ENCODE measurements around the gene ADCY9.

DNA sequence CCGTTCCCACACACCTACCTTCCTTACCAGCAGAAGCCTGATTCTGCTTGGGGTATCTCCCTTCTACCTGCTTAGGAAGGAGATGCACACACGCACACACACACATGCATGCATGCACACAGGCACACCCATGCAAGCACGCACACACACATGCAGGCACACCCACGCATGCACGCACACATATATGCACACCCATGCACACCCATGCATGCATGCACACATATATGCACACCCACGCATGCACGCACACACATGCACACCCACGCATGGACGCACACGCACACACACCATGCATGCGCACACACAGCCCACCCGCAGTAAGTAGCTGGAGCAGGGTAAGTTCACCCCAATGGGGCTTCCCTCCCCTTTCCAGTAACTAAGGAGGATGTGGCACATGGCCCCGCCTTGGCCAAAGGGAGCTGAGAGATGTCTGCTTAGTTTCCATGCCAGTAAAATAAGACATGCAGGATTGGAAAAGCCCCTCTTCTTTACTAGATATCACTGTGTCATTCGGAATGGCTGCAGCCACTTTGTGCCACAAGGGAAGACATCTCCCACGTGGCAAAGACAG lies 33.7 kb downstream of the ADCY9 start:
- TF ChIP-seq, protein P1, sequence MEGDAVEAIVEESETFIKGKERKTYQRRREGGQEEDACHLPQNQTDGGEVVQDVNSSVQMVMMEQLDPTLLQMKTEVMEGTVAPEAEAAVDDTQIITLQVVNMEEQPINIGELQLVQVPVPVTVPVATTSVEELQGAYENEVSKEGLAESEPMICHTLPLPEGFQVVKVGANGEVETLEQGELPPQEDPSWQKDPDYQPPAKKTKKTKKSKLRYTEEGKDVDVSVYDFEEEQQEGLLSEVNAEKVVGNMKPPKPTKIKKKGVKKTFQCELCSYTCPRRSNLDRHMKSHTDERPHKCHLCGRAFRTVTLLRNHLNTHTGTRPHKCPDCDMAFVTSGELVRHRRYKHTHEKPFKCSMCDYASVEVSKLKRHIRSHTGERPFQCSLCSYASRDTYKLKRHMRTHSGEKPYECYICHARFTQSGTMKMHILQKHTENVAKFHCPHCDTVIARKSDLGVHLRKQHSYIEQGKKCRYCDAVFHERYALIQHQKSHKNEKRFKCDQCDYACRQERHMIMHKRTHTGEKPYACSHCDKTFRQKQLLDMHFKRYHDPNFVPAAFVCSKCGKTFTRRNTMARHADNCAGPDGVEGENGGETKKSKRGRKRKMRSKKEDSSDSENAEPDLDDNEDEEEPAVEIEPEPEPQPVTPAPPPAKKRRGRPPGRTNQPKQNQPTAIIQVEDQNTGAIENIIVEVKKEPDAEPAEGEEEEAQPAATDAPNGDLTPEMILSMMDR (optimal IDR thresholded peaks at IDR 0.05 in 1 of 3, IDR thresholded peaks at IDR 0.05 in 1 of 3, conservative IDR thresholded peaks at IDR 0.05 in 1 of 3; ENCODE audit: extremely low read depth in 1 of 3, insufficient read depth in 2 of 3, low read length in 3 of 3): no peak
- no peak for TF ChIP-seq EZH2 (IDR thresholded peaks at IDR 0.05; ENCODE audit: low read length)
